Glomerular endothelial cell (primary cell): ENCODE measurements around the gene DPYSL4. TPM values are rescaled to one million over a fixed set of nuclear protein-coding genes. Genes with fewer than 3 reads are reported as not detected.

Experiments
- DNase-seq: peaks from one replicate; pipeline ENCODE4 v3.0.0-alpha.2; 2011; ENCODE audit warnings: low read depth, low spot score; ENCODE audit errors: extremely low read depth
- total RNA-seq: library from RNA; depleted of rRNA; stranded (reverse); fragments of >200 nt; gene quantifications from 2 replicates; pipeline ENCODE4 v1.2.3, GENCODE V29; 2015

The DPYSL4 gene
- total RNA-seq, 1 donor from 2014 or later = 42.2 TPM

DNA sequence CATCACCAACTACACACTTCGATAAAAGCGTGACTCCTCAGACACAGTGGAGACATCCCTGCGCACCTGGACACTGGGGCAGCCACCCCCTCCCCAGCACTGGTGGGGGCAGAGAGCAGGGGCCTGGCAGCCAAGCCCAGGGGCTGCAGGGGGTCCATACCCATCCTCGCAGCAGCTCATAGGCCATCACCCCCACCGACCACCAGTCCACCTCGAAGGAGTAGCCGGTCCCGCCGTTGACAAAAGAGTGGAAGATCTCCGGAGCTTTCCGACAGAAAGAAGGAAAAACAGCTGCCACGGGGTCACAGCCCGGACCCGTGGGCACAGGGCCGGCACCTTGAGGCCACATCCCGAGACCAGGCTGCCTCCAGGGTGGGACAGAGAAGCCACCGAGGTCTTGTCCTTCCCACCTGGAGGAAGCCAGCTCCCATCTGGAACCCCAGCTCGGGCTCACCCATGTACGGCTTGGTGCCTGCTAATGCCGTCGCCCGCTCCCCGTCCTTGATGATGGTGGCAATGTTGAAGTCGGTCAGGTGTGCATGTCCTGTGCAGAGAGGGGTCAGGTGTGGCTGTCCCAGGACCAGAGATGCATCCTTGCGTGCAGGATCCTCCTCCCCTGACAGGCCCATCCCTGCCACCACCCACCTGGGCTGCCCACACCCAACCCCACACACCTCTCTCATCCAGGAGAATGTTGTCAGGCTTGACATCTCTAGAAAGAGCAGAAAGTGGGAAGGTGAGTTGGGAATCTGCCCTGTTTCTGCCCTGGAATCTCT, 38.5 kb downstream of the DPYSL4 start:
- no peak for DNase-seq

DNA sequence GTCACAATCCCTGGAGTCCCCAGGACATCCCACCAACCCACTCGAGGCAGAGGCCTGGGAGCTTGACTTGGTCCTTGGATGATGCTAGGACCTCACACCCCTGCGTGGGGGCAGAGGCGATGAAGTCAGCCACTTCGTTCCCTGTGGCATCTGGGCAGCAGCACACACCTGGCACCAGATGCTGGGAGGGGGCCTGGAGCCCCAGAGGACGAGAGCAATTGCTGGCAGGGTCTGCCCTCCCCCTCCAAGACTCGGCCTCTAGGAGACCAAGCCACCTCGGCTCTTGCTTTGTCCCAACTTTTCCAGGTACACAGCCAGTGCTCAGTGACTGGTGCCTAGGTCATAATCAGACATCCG, 39.1 kb downstream of the DPYSL4 start:
- DNase-seq = no peak

DNA sequence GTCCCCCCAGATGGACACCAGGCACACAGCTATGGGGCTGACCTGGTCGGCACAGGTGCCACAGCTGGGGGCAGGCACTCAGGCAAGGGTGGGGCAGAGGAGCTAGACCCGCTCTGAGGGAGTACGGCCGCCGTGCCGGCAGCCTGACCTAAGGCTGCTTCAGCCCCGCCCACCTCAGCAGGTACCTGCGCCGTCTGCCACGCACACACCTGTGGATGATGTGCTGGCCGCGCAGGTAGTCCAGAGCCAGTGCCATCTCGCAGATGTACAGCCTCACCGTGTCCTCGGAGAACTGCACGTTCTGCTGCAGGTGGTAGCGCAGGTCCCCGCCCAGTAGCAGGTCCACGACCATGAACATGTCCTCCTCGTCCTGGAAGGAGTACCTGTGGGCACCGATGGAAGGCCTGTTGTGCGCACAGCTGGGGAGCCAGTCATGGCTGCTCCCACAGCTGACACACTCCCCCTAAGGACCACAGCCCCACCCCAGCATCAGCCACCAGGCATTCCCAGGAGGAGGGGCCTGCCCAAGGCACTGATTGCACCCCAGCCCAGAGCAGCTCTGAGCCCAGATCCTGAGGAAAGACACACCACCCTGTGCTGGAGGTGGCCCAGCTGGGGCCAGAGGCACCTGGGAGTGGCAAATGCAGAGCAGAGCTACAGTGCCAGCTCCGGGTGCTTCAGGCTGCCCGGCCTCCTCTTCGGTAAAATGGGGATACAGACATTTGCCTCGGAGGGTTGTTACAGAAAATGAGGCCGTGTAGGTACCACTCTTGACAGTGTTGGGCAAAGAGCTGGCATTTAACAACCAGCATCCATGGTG, 40.0 kb downstream of the DPYSL4 start:
- DNase-seq = no peak

DNA sequence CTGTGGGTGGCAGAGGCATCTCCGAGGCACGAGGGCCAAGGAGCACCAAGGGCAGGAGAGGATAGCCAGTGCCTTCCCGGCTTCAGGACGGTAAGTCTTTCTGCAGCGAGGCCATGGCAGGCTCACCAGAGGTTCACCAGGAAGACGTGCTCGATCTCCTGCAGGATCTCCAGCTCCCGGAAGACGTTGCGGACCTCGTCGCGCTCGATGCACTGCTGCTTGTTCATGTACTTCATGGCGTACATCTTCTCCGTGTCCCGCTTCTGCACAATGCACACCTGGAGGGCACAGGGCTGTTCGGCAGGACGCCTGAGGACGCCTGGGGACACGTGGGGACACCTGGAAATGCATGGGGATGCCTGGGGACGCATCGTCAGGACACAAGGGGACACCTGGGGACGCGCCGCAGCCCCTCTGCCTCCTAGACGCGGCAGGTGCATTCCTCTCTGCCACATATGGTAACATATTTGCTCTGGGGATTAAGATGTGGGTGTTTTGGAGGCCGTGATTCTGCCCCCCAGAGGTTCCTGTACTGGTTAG, 41.2 kb downstream of the DPYSL4 start:
- DNase-seq = no peak

DNA sequence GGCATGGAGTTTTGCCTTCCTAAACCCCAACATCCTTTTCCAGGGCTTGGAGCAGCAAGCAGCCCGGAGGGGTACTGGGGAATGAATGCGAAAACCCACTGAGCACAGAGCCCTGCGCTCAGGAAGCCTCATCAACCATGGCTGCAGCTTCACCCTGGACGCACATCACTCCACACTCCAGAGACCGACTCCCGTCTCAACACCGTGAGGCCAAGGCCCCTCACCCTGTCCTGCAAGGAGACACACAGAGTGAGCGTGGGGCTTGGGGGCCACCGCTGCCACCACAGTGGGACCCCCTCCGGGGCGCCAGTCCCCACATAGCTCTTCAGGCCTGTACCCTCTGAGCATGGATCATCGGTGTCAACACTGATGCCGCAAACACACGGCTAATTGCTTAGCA, 41.9 kb downstream of the DPYSL4 start:
- DNase-seq = no peak

DNA sequence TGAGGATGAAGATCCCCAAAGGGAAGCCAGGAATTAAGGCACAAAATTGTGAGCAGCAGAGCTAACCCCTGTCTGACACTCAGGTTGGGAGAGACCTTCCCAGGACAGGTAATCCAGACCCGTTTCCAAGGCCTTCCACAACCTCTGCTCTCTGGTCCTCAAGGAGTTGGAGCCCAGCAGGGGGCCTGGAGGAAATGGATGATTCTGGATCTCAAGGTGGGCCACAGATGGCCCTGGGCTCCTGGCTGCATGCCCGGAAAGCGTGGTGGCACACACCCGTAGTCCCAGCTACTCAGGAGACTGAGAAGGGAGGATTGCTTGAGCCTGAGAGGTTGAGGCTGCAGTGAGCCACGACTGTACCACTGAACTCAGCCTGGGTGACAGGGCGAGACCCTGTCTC, 42.3 kb downstream of the DPYSL4 start:
- no peak for DNase-seq

DNA sequence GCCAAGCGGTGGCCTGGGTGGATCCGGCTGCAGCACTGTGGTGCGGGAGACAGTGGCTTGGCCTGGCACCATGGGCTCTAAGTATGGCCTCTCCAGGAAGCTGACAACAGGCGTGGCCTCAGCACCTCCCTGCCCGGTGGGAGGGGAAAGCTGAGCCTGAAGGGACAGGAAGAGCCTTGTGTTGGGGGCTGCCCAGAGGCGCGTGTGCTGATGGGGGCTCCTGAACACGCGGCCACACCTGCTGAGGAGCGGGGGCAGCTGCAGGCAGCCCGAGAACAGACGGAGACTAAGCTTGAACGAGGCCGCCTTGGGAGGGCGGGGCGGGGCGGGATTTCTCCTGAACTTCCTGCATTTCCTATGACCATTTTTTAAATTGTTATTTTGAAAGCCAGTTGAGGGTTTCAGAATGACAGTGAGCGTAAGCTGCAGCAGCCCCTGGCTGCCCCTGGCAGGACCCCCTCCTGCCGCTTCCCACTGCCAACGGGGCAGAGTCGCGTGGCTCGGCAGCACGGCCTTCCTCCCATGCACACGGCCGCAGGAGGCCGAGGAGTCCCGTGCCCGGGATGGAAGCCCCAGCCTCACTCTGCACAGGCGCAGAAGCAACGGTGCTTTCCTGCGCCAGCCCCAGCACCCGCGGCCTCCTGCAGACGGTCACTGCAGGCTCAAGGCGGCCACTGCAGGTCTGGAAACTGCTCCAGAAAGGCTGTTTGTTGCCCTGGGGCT, 43.2 kb downstream of the DPYSL4 start:
- no peak for DNase-seq

DNA sequence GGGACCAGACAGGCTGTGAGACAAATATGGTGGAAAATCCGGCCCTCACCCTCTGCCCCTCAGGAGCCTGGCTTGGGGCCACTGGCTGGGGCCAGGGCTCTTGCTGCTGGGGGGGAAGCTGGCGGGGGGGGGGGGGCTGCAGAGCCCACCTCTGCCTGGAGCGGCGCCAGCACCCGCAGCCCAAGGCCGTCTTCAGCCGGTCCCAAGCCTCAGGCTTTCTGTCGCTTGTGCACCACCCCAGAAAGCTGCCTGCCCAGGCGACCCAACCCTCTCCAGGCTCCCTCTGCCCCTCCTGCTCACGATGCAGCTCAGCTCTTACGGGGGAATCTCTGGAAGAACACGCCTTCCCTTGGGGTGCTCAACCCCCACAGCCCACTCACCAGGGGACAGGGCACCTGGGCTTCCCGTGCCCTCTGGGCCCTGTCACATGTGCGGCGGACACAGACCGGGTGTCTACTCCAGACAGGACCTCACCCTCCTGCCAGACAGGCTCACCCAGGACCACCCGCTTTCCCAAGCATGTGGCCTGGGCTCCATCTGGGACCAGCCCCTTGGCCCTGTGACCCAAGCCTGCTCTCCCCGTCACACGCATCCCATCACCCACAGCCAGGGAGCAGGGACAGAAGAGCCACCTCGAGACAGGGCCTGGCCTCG, 43.9 kb downstream of the DPYSL4 start:
- no peak for DNase-seq

DNA sequence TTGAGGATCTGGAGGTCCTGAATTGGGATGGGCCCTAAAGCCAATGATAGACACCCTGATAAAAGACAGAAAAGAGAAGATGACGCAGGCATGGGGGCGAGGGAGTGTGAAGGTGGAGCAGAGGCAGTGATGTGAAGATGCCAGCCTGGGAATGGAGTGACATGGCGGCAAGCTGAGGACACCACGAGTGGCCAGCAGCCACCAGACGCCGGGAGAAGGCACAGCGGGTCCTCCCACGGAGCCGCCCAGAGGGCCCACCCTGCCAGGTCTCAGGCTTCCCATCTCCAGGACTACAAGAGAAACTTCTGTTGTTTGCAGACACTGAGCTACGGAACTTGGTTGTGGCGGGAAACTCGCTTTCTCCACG, 44.9 kb downstream of the DPYSL4 start:
- DNase-seq = no peak

DNA sequence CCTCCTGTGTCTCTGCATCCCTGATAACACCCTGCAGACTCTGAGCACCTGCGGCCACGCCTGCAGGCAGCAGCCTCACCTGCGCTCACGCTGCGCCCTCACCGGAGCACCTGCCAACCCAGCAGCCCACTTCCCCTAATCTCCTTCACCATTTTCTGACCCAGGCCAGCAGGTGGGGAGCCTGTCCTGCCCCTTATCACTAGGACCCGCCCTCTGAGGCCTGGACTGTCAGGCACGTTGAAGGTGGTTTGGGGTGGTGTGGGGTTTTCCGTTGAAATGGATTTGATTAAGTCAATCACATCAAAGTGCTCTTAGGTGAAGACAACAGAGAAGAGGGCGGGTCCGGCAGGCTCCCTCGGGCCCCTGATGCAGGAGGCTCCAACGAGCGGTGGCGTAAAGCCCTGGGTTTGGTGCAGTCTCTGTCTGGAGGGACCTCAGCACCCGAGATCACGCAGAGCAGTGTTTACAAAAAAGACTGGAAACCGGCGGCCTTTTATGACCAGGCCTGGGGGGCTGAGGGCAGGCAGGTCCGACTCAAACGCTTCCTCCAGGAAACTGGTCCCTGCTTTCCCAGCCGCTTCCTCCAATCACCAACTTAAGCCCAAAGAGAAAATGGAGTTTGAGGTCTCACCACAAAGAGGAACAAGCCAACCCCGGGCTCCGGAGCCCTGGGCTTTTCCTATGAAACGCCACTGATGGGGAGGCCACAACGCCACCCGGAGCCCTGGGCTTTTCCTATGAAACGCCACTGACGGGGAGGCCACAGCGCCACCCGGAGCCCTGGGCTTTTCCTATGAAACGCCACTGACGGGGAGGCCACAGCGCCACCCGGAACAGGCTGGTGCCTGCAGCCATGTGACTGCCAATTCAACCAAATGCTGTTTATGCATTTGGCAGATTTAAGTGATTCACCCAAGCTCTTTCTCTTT, 45.5 kb downstream of the DPYSL4 start:
- DNase-seq = no peak

DNA sequence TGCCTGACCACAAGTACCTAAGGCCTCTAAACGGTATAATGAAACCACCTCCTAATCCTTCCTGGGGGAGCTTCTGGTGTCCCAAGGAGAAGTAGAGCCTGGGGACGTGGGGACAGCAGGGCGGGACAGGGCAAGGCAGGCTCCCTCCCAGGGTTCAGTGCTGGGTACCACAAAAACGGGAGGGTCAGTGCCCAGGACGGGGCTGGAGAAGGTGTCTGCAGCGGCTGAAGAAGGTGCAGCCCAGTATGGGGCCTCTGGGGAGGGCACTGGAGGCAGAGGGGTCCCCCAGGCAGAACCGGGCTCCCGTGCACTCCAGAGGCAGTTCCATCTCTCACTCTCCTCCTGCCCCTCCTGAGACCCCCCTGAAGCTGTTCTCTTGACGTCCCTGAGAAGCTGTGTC, 46.2 kb downstream of the DPYSL4 start:
- DNase-seq = no peak

DNA sequence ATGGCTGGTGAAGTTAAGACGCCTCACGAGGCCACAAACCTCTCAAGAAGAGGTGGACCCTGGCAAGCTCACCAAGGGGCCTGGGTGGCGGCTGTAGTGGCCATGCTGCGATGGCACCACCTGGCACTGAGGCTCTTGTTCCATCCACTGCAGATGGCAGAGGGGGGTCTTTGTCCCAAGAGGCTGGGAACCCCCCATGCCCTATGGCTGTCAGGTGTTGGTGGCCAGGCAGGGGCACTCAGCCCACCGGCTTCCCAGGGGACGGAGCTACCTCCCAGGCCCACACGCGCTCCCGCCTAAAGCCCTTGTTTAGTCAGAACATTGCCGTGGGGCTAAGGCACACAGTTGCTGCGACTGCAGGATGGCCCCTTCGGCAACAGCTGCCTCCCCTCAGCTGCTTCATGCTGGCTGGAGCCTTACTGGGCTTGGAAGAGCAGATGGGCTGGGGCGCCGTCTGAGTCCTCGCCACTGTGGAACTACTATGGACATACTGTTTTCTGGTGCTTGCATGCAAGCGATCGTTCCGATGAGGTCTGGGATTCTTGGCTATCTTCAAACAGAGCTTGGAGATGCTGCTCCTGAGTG, 46.8 kb downstream of the DPYSL4 start:
- DNase-seq = no peak

DNA sequence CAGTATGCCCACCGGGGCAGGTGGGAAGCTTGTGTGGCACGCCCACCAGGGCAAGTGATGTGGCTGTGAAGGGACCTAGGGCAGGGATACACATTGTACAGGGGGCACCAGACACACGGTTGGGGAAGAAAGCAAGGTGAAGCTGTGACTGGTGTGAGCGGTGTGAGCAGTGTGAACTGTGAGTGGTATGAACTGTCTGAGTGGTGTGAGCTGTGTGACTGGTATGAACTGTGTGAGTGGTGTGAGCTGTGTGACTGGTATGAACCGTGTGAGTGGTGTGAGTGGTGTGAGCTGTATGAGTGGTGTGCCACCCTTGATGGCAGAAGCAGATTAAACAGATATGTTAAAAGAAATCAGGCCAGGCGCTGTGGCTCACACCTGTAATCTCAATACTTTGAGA, 48.1 kb downstream of the DPYSL4 start:
- DNase-seq = no peak

DNA sequence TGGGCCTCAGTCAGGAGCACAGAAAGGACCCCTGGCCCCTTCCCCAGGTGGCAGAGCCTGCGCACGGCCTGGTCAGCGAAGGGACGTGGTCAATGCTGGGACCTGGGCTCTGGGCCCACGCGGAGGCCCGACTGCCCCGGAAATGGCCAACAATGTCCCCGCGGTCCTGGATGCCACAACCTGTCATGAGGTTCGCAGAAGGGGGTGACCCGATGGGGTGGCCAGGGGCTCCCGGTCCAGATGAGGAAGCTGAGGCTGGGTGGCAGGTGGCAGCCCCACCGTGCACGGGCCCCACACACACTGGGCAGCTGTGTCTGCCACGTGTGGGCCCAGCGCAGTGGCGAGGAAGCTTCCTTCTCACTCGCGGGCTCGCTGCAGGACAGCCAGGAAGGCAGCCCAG, 49.4 kb downstream of the DPYSL4 start:
- no peak for DNase-seq

DNA sequence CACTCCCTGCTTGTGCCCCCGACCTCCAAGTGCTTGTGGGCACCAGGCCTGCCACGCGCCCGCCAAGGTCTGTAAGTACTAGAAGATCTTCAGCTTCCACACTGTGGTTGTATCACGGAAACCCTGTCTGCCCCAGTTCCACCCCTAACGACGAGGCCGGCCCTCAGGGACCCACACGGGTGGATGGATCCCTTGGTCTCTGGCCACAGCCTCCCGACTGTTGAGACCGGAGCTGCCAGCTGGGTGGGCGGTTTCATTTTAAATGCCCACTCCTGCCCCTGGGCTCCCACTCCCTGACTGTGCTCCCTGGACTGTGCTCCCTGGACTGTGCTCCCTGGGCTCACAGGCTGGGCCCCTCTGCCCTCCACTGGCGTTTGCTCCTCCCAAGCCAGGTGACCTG, 50.1 kb downstream of the DPYSL4 start:
- no peak for DNase-seq

DNA sequence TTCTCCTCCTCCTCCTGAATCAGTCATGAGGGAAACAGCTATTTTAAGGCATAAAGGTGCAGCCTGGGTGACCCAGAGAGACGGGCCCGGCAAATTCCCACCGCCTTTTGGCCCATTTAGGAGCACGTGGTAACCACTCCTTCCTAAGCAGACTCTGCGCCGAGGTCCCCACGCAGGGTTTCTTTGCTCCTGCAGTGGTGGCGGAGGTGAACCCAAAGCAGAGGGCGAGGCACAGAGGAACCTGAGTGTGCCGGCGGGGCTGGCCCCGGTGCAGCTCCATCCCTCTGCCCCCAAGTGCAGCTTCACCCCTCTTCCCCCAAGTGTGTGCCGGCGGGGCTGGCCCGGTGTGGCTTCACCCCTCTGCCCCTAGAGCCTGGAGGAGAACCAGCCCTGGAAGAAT, 50.6 kb downstream of the DPYSL4 start:
- no peak for DNase-seq

DNA sequence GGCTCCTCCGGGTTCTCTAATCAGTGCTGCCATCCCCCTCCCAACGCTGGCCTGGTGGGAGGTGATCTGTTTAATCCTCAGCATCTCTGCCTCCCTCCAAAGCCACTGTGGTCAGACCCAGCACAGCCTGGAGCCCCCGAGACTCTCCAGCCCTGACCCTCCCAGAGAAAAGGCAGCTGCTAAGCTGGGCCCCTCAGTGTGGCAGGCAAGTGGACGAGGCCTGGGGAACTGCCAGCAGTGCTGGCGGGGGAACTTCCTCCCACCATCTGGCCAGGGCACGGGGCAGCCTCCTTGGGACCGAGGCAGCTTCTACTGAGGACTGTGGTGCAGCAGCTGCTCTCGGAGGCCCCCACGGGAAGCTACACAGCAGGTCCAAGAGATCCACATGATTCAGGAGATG, 51.1 kb downstream of the DPYSL4 start:
- DNase-seq = no peak

DNA sequence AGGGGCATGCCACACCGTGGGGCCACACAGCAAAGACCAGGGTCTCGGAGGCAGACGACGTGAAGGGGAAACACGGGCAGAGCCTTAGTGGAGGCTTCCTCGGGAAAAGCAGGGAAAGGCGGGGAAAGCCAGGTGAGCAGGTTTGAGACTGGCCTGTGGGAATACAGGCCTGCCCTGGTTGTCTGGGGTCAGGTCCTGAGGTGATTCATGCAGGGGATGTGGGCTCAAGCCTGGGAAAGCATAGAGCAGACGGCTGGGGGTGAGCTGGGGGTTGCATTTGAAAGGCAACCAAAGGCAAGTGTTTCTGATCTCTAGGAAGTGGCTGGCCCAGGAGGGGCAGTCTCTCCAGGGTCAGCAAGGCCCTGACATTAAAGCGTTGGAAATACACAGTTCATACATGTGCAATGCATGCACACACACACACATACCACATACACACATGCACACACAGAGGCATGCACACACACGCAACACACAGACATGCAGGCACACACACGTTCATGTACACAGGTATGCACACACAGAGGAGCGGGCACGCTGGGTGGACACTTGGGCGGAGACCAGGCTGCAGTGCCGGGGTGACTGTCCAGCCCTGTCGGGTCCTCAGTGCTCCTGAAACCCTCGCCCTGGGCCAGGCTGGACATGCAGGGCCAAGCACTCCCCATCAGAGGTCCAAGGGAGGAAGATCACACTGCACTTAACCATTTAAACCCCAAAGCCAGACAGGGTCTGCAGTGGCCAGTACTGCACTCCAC, 51.8 kb downstream of the DPYSL4 start:
- no peak for DNase-seq
